ENCODE data around the gene WDHD1. TPM values are rescaled to one million over a fixed set of nuclear protein-coding genes. Genes with fewer than 3 reads are reported as not detected.
A peak's percentile ranks its signal among the peaks of the same experiment; 100 is the strongest.
"Not testable (repeated sequence)": the region's sequence is repeated elsewhere in the genome, so short reads cannot be mapped to it uniquely, and the experiment has no call there.

Gene WDHD1
- total RNA-seq, 2 experiments from 2014 or later = 36.2 to 36.9 TPM

- no peak overlapping the region for H3K4me3 Mint-ChIP-seq
- peaks cover 7% of the 10 kb centered on the region for H3K4me1 Mint-ChIP-seq
- DNase-seq = no peak
- H3K27ac Mint-ChIP-seq = no peak overlapping the region
- H3K9me3 Mint-ChIP-seq = no peaks in the 10 kb centered on the region
- ChIA-PET POLR2A (no interaction called here), CTCF (no interaction called here)
- H3K36me3 Mint-ChIP-seq (ENCODE audit: low read depth) = no peaks in the 10 kb centered on the region
- H3K27me3 Mint-ChIP-seq = peaks cover 3% of the 10 kb centered on the region
Measured at GRCh38 chr14:54919330-54919729, 107.6 kb downstream of the WDHD1 start.

- H3K27me3 Mint-ChIP-seq = peaks cover 3% of the 10 kb centered on the region
- H3K36me3 Mint-ChIP-seq (ENCODE audit: low read depth) = no peaks in the 10 kb centered on the region
- ChIA-PET POLR2A (no interaction called here), CTCF (interaction anchor here (1.3 kb wide), 1 partner anchor 31 kb away, joined by 5 read pairs; no protein-coding TSS in a partner anchor)
- H3K4me1 Mint-ChIP-seq = peaks cover 7% of the 10 kb centered on the region
- no peak overlapping the region for H3K27ac Mint-ChIP-seq
- no peak overlapping the region for H3K4me3 Mint-ChIP-seq
- no peaks in the 10 kb centered on the region for H3K9me3 Mint-ChIP-seq
- no peak for DNase-seq
Measured at GRCh38 chr14:54918427-54918826, 108.5 kb downstream of the WDHD1 start.

- H3K9me3 Mint-ChIP-seq = no peaks in the 10 kb centered on the region
- H3K27ac Mint-ChIP-seq = no peak overlapping the region
- DNase-seq = no peak
- H3K4me3 Mint-ChIP-seq = no peak overlapping the region
- CTCF ChIA-PET = interaction anchor here (1.2 kb wide), 1 partner anchor 13 kb away, joined by 3 read pairs; the partner anchor contains the start of gene GCH1
- H3K4me1 Mint-ChIP-seq = no peaks in the 10 kb centered on the region
- H3K36me3 Mint-ChIP-seq (ENCODE audit: low read depth) = no peaks in the 10 kb centered on the region
- POLR2A ChIA-PET = no interaction called here
- peaks cover 3% of the 10 kb centered on the region for H3K27me3 Mint-ChIP-seq
Measured at GRCh38 chr14:54916101-54916500, 110.8 kb downstream of the WDHD1 start.

- Mint-ChIP-seq H3K27me3 (peaks cover 2% of the 10 kb centered on the region), H3K27ac (no peak overlapping the region), H3K36me3 (ENCODE audit: low read depth) (peaks cover 3% of the 10 kb centered on the region), H3K4me3 (no peak overlapping the region), H3K9me3 (no peaks in the 10 kb centered on the region), H3K4me1 (peaks cover 31% of the 10 kb centered on the region)
- DNase-seq = no peak
- POLR2A ChIA-PET = no interaction called here
- CTCF ChIA-PET = no interaction called here
Measured at GRCh38 chr14:54909817-54910558, 116.9 kb downstream of the WDHD1 start.

GRCh38 chr14:54908973-54909372, 117.9 kb downstream of the WDHD1 start:
- H3K4me3 Mint-ChIP-seq; H3K9me3 Mint-ChIP-seq; H3K36me3 Mint-ChIP-seq (ENCODE audit: low read depth); H3K27me3 Mint-ChIP-seq; H3K27ac Mint-ChIP-seq; DNase-seq; CTCF ChIA-PET: not testable (repeated sequence)
- POLR2A ChIA-PET = interaction anchor here (1.6 kb wide), 1 partner anchor 14 kb away, joined by 3 read pairs; no protein-coding TSS in a partner anchor
- peaks cover 31% of the 10 kb centered on the region for H3K4me1 Mint-ChIP-seq

- H3K27me3 Mint-ChIP-seq = no peaks in the 10 kb centered on the region
- DNase-seq = no peak
- ChIA-PET CTCF (no interaction called here), POLR2A (interaction anchor here (0.9 to 1.6 kb wide), 3 partner anchors 10 to 27 kb away, joined by 3 to 4 read pairs (median 3); no protein-coding TSS in a partner anchor)
- peak overlapping the region; percentile 60 for H3K4me3 Mint-ChIP-seq
- no peaks in the 10 kb centered on the region for H3K9me3 Mint-ChIP-seq
- peaks cover 34% of the 10 kb centered on the region for H3K4me1 Mint-ChIP-seq
- H3K36me3 Mint-ChIP-seq (ENCODE audit: low read depth) = peaks cover 3% of the 10 kb centered on the region
- peak overlapping the region; percentile 69 for H3K27ac Mint-ChIP-seq
Measured at GRCh38 chr14:54908190-54908589, 118.7 kb downstream of the WDHD1 start.

GRCh38 chr14:54906075-54906474, 120.8 kb downstream of the WDHD1 start:
- Mint-ChIP-seq H3K9me3 (no peaks in the 10 kb centered on the region), H3K4me1 (peaks cover 37% of the 10 kb centered on the region), H3K27me3 (no peaks in the 10 kb centered on the region), H3K36me3 (ENCODE audit: low read depth) (peaks cover 7% of the 10 kb centered on the region), H3K4me3 (no peak overlapping the region), H3K27ac (no peak overlapping the region)
- DNase-seq = no peak
- CTCF ChIA-PET = no interaction called here
- POLR2A ChIA-PET = no interaction called here

- Mint-ChIP-seq H3K36me3 (ENCODE audit: low read depth) (peaks cover 22% of the 10 kb centered on the region), H3K9me3 (no peaks in the 10 kb centered on the region), H3K27ac (peak within 1 kb of the TSS; percentile 92), H3K27me3 (no peaks in the 10 kb centered on the region), H3K4me1 (peaks cover 49% of the 10 kb centered on the region), H3K4me3 (peak within 1 kb of the TSS; percentile 85)
- peak; percentile 81 for DNase-seq
- ChIA-PET CTCF (interaction anchor here (0.7 to 3.4 kb wide), 20 partner anchors 8 to 148 kb away, joined by 3 to 21 read pairs (median 4); partner anchors contain the start of genes SOCS4 and WDHD1), POLR2A (interaction anchor here (0.7 to 5.6 kb wide), 15 partner anchors 9 to 336 kb away, joined by 3 to 46 read pairs (median 4); partner anchors contain the start of genes MAPK1IP1L, SOCS4 and WDHD1)
Measured at GRCh38 chr14:54902521-54903420, 124.1 kb downstream of the WDHD1 start, which contains the start of gene GCH1. TSS of gene GCH1 (minus strand) at chr14:54902826. CDS start at chr14:54902663, 163 bp downstream.

GRCh38 chr14:54902143-54902520, 124.8 kb downstream of the WDHD1 start:
- no peaks in the 10 kb centered on the region for H3K9me3 Mint-ChIP-seq
- peak overlapping the region; percentile 92 for H3K27ac Mint-ChIP-seq
- no peaks in the 10 kb centered on the region for H3K27me3 Mint-ChIP-seq
- ChIA-PET POLR2A (interaction anchor here (0.7 to 5.6 kb wide), 11 partner anchors 9 to 336 kb away, joined by 3 to 46 read pairs (median 5); partner anchors contain the start of genes MAPK1IP1L, SOCS4 and WDHD1), CTCF (interaction anchor here (1.0 to 3.4 kb wide), 10 partner anchors 10 to 129 kb away, joined by 3 to 21 read pairs (median 9); partner anchors contain the start of genes SOCS4 and WDHD1)
- H3K36me3 Mint-ChIP-seq (ENCODE audit: low read depth) = peaks cover 29% of the 10 kb centered on the region
- peaks cover 48% of the 10 kb centered on the region for H3K4me1 Mint-ChIP-seq
- peak; percentile 88 for DNase-seq
- peak overlapping the region; percentile 85 for H3K4me3 Mint-ChIP-seq

- Mint-ChIP-seq H3K27ac (peak overlapping the region; percentile 92), H3K9me3 (no peaks in the 10 kb centered on the region), H3K36me3 (ENCODE audit: low read depth) (peaks cover 26% of the 10 kb centered on the region), H3K4me1 (peaks cover 44% of the 10 kb centered on the region), H3K27me3 (no peaks in the 10 kb centered on the region), H3K4me3 (peak overlapping the region; percentile 85)
- POLR2A ChIA-PET = interaction anchor here (0.7 to 5.6 kb wide), 12 partner anchors 10 to 335 kb away, joined by 3 to 46 read pairs (median 4); partner anchors contain the start of genes MAPK1IP1L, SOCS4 and WDHD1
- CTCF ChIA-PET = interaction anchor here (1.0 to 3.4 kb wide), 8 partner anchors 9 to 128 kb away, joined by 3 to 21 read pairs (median 8); partner anchors contain the start of genes SOCS4 and WDHD1
- peak; percentile 36 for DNase-seq
Measured at GRCh38 chr14:54901380-54902142, 125.3 kb downstream of the WDHD1 start.

GRCh38 chr14:54899573-54899972, 127.3 kb downstream of the WDHD1 start:
- Mint-ChIP-seq H3K36me3 (ENCODE audit: low read depth) (peaks cover 36% of the 10 kb centered on the region), H3K9me3 (no peaks in the 10 kb centered on the region), H3K4me3 (peak overlapping the region; percentile 85), H3K27ac (no peak overlapping the region), H3K27me3 (no peaks in the 10 kb centered on the region), H3K4me1 (peaks cover 47% of the 10 kb centered on the region)
- CTCF ChIA-PET = interaction anchor here (0.8 to 1.0 kb wide), 2 partner anchors 12 to 18 kb away, joined by 3 to 4 read pairs; no protein-coding TSS in a partner anchor
- POLR2A ChIA-PET = interaction anchor here (0.7 to 5.6 kb wide), 5 partner anchors 12 to 152 kb away, joined by 3 to 46 read pairs (median 7); partner anchors contain the start of genes MAPK1IP1L, SOCS4 and WDHD1
- no peak for DNase-seq
